Measurements from ENCODE around the gene STAG1. TPM values are rescaled to one million over a fixed set of nuclear protein-coding genes. Genes with fewer than 3 reads are reported as not detected.

The STAG1 gene
- total and polyA plus RNA-seq, 9 of the 15 experiments (the other 6 are each of a cell fraction or from before 2014, with no cell fraction given), result 2.7 to 17.7 (median 8.8) TPM

DNA sequence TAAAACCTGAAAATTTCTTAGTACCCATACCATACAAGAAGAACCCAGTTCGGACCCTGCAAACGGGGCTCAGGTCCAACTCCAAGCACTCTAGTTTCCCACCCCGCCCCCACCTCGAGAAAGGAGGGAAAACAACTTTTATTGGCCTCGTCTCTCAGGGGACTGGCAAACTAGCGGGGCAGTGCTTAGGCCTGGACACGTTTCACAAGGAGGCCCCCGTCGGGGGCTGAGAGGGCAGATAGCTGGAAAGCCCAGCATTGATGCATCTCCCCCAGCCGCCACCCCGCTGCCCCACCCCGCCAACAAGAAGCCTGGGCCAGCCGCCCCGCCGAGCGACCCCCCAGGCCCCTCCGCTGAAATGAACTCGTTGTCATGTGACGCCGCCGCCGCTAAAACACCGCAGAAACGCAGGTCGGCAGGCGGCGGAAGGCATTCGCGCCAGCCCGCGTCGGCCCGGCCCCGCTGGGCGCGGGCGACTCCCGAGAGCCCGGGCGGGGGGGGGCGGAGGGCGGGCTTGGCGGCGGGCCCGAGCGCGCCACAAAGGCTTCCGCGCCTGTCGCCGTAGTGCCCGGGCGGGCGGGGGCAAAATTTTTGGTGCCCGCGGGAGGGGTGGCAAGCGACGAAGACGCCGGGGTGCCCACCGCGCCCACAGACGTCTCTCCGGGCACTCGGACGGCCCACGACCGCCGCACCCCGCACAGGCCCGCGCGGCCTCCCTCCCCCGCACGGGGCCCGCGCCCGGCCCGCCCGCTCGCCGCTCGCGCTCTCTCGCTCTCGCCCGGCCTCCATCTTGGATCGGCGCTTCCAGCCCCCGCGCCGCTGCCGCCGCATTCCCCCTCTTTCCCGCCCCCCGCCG is 634 bp downstream of the STAG1 start (continued):
- TF ChIP-seq RBM17 (IDR thresholded peaks at IDR 0.05; ENCODE audit: borderline replicate concordance, low read depth, low read length), result no peak
- 0 out of 2 replicates have a peak, but pooled peaks have one; percentile 34 for TF ChIP-seq KAT7 (CRISPR knock-in tag; IDR thresholded peaks at IDR 0.05; ENCODE audit: borderline replicate concordance)
- TF ChIP-seq, protein P1, sequence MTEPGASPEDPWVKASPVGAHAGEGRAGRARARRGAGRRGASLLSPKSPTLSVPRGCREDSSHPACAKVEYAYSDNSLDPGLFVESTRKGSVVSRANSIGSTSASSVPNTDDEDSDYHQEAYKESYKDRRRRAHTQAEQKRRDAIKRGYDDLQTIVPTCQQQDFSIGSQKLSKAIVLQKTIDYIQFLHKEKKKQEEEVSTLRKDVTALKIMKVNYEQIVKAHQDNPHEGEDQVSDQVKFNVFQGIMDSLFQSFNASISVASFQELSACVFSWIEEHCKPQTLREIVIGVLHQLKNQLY (CRISPR knock-in tag; conservative IDR thresholded peaks at IDR 0.05), result no peak
- TF ChIP-seq, protein P2, sequence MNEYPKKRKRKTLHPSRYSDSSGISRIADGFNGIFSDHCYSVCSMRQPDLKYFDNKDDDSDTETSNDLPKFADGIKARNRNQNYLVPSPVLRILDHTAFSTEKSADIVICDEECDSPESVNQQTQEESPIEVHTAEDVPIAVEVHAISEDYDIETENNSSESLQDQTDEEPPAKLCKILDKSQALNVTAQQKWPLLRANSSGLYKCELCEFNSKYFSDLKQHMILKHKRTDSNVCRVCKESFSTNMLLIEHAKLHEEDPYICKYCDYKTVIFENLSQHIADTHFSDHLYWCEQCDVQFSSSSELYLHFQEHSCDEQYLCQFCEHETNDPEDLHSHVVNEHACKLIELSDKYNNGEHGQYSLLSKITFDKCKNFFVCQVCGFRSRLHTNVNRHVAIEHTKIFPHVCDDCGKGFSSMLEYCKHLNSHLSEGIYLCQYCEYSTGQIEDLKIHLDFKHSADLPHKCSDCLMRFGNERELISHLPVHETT (CRISPR knock-in tag; conservative IDR thresholded peaks at IDR 0.05 in 1 of 2, IDR thresholded peaks at IDR 0.05 in 1 of 2), result peak in 1 of 2 experiments; percentile 77; a peak in 1 of 4 replicates
- TF ChIP-seq CBX8 (IDR thresholded peaks at IDR 0.05; ENCODE audit: borderline replicate concordance, extremely low read depth, low read depth, low read length, poor library complexity, severe bottlenecking), result no peak
- TF ChIP-seq TBP (optimal IDR thresholded peaks at IDR 0.05; ENCODE audit: low read depth, low read length), result peak; percentile 77
- peak; percentile 19 for TF ChIP-seq EP400 (IDR thresholded peaks at IDR 0.05)
- TF ChIP-seq, protein P3, sequence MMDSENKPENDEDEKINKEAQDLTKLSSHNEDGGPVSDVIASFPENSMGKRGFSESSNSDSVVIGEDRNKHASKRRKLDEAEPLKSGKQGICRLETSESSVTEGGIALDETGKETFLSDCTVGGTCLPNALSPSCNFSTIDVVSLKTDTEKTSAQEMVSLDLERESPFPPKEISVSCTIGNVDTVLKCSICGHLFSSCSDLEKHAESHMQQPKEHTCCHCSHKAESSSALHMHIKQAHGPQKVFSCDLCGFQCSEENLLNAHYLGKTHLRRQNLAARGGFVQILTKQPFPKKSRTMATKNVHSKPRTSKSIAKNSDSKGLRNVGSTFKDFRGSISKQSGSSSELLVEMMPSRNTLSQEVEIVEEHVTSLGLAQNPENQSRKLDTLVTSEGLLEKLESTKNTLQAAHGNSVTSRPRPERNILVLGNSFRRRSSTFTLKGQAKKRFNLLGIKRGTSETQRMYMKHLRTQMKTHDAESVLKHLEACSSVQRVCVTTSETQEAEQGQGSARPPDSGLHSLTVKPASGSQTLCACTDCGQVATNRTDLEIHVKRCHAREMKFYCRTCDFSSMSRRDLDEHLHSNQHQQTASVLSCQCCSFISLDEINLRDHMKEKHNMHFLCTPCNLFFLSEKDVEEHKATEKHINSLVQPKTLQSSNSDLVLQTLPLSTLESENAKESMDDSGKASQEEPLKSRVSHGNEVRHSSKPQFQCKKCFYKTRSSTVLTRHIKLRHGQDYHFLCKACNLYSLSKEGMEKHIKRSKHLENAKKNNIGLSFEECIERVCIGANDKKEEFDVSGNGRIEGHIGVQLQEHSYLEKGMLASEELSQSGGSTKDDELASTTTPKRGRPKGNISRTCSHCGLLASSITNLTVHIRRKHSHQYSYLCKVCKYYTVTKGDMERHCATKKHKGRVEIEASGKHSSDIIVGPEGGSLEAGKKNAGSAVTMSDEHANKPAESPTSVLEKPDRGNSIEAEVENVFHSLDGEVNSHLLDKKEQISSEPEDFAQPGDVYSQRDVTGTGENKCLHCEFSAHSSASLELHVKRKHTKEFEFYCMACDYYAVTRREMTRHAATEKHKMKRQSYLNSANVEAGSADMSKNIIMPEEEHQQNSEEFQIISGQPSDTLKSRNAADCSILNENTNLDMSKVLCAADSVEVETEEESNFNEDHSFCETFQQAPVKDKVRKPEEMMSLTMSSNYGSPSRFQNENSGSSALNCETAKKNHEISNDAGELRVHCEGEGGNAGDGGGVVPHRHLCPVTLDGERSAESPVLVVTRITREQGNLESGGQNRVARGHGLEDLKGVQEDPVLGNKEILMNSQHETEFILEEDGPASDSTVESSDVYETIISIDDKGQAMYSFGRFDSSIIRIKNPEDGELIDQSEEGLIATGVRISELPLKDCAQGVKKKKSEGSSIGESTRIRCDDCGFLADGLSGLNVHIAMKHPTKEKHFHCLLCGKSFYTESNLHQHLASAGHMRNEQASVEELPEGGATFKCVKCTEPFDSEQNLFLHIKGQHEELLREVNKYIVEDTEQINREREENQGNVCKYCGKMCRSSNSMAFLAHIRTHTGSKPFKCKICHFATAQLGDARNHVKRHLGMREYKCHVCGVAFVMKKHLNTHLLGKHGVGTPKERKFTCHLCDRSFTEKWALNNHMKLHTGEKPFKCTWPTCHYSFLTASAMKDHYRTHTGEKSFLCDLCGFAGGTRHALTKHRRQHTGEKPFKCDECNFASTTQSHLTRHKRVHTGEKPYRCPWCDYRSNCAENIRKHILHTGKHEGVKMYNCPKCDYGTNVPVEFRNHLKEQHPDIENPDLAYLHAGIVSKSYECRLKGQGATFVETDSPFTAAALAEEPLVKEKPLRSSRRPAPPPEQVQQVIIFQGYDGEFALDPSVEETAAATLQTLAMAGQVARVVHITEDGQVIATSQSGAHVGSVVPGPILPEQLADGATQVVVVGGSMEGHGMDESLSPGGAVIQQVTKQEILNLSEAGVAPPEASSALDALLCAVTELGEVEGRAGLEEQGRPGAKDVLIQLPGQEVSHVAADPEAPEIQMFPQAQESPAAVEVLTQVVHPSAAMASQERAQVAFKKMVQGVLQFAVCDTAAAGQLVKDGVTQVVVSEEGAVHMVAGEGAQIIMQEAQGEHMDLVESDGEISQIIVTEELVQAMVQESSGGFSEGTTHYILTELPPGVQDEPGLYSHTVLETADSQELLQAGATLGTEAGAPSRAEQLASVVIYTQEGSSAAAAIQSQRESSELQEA (IDR thresholded peaks at IDR 0.05; ENCODE audit: low read depth), result no peak
- no peak for TF ChIP-seq ZNF696 (CRISPR knock-in tag; conservative IDR thresholded peaks at IDR 0.05)
- TF ChIP-seq YY1 (IDR thresholded peaks at IDR 0.05; ENCODE audit: borderline replicate concordance in 1 of 3, control insufficient read depth in 1 of 3, extremely low read depth in 1 of 3, insufficient read depth in 3 of 3, insufficient read length in 1 of 3, insufficient replicate concordance in 2 of 3, low read depth in 1 of 3, low read length in 2 of 3), result peak; percentile 56 to 85 (median 83)
- TF ChIP-seq HEY1 (CRISPR knock-in tag; IDR thresholded peaks at IDR 0.05; ENCODE audit: borderline replicate concordance), result no peak
- no peak for TF ChIP-seq WHSC1 (IDR thresholded peaks at IDR 0.05; ENCODE audit: low read length)
- TF ChIP-seq MAFG (tag; conservative IDR thresholded peaks at IDR 0.05), result no peak
- no peak for TF ChIP-seq TARDBP (IDR thresholded peaks at IDR 0.05)
- no peak for TF ChIP-seq DPF2 (IDR thresholded peaks at IDR 0.05)

Measured in K562 (cell line).